Hindlimb muscle (tissue), 1 donor: ENCODE results near the gene SDHB. TPM values are rescaled to one million over a fixed set of nuclear protein-coding genes. Genes with fewer than 3 reads are reported as not detected.

ENCODE experiments used
- DNase-seq: peaks from one replicate; pipeline ENCODE4 v3.0.0-alpha.2; 2013
- polyA plus RNA-seq: library from polyadenylated mRNA; unstranded; fragments of 120-200 nt; gene quantifications from one replicate; pipeline ENCODE4 v1.2.1, GENCODE V29; 2013; ENCODE audit not compliant: insufficient read length

SDHB gene
- polyA plus RNA-seq, 1 donor, result 105 TPM

DNA sequence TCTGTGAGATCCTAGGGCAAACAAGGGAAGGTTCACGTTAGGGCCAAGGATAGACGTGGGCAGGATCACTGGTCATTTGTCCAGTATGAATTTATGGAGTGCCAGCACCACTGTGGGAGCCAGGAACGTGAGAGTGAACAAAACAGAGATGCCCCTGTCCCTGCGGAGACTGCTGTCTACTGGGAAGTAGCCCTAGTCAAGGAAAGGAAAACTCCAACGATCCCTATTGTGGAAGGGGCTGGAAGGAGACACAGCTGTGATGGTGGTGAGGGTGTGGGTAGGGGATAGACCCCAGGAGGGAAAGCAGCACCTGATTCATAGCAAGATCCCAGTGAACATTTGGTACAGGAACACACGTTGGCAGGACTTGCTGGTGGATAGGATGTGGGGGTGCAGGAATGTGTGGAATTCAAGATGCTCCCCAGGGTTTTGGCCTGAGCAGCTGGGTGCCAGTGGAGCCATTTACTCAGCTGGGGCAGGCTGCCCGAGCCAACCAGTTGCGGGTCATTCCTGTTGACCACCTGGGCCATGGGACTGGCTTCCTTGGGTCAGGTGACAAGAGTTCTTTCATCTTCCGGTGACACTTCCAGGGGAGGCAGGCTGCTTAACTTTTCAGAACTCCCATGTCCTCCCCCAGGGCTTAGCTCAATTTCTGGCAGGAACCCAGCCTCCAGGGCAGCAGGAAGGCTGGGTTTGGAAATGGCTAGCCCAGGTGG is 40.9 kb downstream of the SDHB start:
- DNase-seq, result no peak

DNA sequence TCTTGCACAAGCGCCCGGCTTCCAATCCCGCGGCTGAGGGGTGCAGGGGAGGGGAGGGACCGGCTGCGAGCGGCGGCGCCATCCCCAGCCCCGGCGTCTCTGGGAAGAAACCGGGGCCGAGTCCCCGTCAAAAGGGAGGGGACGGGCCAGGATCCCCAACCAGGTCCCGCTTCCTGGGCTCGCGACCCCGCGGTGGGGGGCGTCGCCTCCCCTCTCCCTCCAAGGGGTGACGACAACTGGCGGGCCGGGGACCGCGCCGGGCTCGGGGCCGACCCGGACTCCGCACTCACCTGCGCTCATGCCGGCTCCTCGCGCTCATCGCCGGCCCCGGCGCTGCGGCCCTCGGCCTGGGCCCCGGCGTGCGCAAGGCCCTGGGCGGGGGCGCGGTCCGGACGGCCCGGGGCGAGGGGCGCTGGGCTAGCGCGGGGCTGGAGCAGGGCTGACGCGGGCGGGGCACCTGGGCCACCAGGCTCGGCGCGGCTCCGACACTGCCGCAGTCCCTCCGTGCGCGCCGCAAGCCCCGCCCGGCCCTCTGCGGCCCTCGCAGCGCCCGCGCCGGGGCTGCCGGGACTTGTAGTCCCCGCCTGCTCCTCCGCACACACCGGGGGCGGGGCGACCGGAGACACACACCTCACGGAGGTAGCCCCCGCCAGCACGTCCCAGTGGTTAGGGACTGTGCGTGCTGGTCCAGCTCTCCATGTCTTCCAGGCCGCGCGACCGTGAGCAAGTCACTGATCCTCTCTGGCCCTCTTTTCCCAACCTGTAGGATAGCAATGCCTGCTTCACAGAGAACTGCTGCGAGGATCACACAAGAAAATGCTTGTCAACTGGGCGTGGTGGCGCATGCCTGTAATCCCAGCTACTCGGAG is 42.2 kb downstream of the SDHB start, which contains the start of gene ATP13A2:
ATP13A2 (minus strand) TSS at position 490 of the 869 bp plus-strand sequence; CDS start at position 300, 190 bp downstream.
- DNase-seq, result peak; percentile 81

DNA sequence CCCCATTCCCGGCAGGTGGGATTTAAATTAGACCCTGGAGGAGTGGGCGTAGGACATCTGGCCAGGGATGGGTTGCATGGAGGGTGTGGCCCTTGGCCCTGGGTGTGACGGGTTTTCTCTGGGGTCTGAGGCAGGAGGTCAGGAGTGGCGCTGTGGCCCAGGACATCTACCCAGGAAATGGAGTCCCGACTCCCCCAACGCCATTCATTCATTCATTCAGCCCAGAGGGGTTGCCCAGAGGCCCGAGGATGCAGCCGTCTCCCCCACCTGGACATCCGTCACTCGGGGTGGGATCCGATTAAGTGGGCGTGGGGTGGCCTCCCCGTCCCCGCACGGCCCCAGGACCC is 42.8 kb downstream of the SDHB start:
- DNase-seq, result no peak

DNA sequence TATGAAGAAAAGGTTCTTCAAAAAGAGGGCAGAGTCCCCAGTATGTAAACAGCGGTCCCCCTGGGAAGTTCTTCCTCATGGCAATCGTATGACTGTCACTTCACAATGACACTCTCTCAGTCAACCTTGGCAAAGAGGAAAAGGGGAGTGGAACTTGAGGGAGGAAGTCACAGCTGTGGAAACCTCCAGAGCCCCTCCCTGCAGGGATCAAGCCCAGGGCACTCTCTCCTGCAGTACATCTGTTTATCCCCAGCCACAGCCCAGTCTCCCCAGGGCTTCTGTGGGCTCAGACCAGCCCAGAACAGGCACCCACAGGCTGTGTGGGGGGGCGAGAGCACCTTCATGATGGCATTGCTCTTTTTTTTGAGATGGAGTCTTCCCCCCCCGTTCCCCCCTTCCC is 44.1 kb downstream of the SDHB start:
- DNase-seq, result no peak

DNA sequence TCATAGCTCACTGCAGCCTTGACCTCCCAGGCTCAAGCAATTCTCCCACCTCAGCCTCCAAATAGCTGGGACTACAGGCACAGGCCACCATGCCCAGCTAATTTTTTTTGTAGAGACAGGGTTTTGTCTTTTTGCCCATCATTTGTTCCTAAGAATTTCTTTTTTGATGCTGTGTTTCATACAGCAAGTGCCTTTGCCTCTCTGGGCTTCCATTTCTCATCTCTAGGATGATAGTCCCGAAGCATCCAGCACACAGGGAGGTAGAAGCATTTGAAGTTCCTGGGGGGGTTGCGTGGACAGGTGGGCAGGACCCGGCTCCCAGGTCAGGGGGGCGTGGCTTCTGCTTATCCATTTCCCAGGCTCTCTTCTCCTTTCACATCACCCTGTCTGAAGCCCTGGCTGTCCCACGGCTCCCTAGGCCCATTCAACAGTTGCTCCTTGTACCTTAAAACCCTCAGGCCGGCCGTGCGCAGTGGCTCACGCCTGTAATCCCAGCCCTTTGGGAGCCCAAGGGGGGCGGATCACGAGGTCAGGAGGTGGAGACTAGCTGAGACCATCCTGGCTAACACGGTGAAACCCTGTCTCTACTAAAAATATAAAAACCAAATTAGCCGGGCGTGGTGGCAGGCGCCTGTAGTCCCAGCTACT is 45.5 kb downstream of the SDHB start:
- DNase-seq, result no peak

DNA sequence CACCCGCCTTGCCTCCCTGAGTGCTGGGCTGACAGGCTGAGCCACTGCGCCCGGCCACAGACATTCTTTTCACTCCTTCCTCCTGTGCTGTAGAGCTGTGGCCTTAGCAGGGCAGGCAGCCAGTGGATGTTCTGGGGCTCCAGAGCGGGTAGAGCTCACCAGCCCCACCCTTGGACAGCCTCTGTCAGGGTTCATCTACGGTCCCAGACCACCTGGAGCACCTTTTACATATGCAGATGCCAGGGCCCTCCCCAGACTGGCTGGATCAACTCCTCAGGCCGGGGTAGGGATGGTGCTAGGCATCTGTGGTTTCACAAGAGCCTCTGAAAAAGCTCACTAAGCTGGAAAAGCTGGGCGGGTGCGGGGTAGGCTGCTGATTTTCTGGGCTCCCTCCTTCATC is 46.7 kb downstream of the SDHB start:
- DNase-seq, result no peak

DNA sequence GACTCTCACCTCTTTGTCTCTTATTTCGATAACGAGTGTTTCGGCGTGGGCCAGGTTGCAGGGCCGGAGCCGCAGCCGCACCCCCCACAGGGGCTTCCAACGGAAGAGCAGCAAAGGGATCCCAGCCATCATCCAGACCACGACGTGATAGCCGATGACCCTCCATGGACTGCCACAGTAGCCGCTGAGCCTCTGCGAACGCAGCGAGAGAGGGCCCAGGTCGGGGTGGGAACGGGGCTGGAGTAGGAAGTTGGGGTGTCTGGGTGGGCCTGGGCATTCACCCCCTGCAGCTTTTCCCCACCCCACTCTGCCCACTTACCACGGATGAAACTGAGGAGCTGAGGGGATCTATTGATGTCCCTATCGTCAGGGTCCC is 48.5 kb downstream of the SDHB start:
- DNase-seq, result no peak

DNA sequence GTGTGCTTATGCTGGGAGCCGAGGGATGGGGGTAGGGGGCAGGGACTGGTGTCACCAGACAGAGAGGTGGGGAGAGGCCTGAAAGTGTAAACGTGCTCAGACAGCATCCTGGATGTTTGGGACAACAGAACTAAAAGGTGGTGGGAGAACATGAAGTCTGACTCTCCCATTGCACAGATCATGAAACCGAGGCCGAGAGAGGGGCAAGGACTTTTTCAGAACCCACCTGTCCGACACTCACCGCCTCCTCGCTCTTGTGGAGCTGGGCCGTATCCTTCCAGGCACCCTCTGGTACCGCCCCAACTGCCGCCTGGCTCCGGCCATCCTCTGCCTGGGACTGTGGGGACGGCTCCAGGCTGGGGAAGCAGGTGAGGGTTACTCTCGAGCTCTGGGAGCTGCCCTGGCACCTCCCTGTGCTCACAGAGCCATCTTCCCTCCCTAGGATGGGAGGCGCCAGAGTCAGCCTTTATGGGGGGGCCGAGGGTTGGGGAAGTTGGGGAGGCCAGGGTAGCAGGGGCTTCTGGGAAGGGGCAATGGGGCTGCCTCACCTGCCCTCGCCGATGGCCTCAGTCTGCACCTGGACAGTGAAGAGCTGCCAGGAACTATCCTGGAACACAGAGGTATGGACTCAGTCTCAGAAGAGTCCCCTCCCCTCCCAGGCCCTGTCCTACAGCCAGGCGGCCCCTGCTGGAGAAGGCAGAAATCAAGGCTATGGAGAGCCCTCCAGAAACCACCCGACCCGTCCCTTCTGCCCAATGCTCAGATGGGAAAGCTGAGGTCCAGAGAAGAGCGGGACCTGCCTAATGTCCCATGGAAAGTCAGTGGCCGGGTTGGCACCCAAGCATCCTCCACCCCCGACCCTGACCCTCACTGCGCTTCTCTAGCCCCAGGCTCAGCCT is 49.1 kb downstream of the SDHB start:
- no peak for DNase-seq

DNA sequence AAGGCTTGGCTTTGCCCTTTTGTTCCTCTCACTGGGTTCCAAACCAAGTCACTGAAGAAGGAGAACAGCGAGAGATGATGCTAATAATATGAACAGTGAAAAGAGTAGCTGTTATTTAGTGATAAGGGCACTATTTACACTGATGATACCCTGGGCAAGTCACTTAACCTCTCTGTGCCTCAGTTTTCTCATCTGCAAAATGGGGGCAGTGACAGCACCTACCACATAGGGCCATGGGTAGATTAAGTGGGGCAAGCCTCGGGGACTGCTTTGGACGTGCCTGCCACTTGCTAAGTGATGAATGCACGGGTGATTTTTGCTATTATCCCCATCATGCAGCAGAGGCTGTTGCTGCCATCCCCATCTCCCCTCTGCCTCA is 51.3 kb downstream of the SDHB start:
- no peak for DNase-seq

DNA sequence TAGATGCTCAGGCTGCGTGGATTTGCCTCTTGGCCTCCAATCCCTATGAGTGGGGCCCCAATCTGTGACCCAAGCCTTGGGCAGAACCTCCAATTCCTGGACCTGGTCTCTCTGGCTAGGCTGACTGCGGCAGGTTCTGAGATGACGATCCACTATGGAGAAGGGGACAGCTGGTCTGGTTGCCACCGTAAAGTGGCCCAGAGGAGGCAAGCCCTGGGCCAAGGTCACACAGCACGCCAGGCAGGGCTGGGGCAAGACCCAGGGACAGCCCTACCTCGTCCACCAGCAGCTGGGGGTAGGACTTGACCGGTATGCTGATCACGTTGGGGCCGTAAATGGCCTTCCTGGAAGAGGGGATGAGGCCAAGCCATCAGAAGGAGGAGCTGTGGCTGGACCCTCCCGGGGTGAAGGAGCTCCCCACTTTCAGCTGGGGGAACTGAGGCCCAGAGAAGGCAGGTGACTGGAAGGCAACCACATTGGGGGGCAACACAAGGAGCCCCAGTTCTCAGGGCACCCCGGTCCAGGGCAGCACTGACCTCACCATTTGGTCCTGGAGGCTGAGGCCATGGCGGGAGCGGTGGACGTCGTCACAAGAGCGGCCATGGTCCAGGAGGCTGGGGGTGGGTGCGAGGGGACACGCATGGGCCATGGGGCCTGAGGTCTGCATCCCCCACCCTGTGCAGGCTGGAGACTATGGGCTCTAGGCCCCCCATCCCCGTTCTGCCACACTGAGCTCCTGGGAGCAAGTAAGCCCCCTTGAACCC is 51.9 kb downstream of the SDHB start:
- DNase-seq, result no peak

DNA sequence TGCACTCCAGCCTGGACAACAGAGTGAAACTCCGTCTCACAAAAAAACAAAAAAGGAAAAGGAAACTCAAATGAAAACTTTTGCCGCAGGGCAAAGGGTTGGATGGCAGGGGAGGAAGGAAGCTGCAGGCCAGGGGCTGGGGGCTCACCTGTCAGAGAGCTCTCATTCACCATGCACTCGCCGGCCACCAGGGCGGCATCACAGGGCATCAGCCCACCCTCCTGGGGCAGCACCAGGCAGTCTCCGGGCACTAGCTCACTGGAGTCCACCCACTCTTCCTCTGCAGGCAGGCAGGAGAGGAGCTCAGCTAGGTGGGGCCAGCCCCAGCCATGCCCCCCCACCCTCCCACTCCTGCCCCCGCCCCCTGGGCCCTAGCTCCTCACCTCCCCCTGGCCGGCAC is 54.0 kb downstream of the SDHB start:
- DNase-seq, result no peak

DNA sequence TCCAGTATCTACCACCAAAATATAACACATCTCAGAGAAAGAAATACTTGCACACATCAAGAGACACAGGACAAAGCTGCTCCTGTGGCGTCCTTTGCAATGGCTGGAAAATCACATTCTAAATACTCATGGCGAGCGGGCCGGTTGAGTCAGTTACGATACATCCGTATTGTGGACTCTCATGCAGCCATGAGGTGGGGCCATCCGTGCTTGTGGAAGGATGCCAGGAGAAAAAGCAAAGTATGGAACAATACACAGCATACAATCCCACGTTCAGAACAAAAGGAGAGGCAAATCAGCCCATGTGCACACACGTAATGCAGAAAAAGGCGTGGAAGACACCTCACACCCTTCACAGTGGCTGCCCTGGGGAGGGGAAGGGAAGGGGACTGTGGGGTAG is 55.2 kb downstream of the SDHB start:
- no peak for DNase-seq

DNA sequence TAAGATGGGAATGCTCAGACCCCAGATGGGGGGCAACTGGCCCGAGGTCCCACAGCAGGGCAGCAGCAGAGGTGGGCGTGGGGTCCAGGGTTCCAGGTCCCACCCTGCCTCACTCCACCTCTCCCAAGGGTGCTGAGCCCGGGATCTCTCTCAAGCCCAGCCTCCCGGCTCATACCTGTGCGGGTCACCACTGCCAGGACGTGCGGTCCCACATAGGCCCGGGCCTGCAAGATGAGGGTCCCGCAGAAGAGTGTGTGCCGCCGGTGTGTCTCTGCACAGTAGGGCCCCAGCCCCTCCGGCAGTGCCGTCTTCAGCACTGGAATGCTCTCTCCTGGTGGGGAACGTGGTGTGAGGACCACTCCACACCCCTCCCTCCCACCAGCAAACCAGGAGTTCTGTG is 57.0 kb downstream of the SDHB start:
- DNase-seq, result no peak

DNA sequence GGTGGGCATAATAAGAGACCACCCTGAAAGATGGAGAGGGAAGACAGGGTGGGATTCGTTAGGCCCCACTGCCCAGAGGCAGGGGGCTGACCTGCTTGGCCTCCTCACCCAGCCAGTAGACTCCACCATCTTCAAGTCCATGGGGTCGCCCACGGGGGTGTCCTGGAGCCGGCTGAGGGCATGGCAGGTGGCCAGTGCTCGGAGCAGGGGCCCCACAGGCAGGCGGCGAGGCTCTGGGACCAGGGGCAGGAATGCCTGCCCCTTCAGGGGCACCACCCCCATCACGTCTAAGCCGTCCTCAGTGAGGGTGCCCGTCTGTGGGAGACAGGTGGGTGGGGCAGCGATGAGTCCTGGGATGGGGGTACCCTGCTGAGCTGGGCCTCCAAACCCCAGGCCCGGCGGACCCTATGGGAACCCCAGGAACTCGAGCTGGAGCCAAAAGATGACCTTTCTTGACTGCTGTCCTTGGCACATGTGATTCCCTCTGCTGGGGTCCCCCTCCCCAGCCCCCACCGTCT is 60.3 kb downstream of the SDHB start:
- no peak for DNase-seq

DNA sequence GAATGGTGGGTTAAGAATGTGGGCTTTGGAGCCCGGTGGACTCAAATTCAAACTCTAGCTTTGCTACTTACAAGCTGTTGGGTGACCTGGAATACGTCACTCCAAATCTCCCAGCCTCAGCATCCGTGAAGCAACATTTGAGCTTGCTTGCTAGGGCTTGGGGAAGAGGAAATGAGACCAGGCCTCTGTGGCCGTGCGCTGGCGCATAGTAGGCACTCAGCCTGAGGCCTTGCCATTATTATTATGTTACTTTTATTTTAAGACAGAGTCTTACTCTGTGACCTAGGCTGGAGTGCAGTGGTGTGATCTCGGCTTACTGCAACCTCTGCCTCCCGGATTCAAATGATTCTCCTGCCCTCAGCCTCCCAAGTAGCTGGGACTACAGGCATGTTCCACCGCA is 61.2 kb downstream of the SDHB start:
- no peak for DNase-seq

DNA sequence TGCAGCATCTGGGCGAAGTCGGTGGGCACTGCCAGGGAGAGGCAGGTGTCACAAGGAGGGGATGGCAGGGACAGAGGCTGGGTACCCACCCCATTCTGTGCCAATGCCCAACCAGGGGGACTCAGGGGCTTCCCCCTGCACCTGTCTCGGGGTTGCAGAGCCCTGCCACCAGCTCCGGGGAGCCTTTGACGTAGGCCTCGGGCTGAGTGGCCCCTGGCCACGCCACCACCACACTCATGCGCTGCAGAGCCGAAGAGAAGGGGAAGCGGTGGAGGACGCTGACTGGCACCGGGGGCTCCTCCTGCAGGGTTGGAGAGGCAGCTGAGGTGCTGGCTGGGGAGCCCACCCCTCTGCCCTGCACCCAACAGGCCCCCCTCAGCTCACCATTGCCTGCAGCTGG is 61.7 kb downstream of the SDHB start:
- no peak for DNase-seq

DNA sequence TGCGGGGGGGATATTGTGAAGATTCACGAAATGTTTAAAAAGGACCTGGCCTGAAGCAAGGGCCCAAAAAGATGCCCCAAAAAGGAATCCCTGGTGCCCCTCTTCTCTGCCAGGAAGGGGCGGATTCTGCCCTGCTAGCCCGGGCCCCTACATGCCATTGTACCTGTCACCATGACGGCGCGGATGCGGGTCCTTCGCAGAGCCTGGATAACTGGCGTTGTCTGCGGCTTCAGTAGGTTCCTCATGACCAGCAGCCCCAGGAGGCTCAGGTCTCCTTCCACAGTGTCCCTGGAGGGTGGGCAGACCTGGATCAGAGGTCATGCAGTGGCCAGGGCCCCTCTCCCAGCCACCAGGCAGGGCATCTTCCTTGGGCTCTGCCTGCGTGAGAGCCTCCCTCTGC is 62.3 kb downstream of the SDHB start:
- no peak for DNase-seq

DNA sequence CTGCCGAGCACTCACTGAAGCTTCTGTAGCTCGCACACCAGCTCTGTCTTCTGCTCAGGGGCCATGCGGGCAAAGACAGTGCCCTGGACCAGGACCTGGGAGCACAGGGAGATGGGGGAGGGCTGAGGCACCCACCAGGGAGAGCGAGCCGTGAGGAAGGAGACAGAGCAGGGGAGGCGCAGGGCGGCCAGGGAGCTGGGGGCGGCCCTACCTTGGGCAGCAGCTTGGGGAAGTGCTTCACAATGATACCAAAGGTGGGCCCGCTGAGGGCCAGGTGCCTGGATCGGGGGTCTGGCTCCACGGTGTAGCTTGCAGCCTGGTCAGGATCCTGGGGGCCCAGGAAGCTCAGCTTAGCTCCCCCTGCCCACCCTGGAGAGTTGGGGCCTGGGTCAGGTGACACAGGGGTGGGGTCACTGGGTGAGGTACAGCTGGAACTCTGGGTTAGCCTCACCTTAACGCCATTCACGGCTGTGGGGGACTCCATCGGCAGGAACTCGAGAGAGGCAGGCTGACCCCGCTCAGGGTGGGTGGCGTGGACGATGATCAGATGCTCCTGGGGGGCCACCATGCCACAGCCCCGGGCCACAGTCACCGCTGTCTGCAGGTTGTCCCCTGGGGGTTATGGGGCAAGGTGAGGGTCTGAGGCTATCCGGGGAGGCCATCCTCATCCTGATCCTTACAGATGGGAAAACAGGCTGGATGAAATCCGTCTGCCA is 64.0 kb downstream of the SDHB start:
- no peak for DNase-seq

DNA sequence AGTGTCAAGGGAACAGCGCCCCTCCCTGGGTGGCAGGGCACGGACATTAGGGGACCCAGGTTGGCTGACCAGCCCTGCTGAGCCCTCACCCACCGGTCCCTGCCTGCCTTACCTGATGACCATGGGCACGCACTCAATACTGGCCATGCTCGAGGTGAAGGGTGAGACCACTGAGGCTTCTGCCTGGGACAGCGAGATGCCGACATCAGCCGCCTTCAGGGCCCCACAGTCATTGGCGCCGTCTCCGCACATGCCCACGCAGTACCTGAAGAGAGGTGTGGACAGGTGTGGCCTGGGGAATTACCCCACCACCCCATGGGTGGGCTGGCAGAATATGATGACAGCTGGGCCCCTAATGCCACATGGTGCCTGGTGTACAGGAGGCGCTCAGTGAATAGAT is 65.6 kb downstream of the SDHB start:
- DNase-seq, result no peak

DNA sequence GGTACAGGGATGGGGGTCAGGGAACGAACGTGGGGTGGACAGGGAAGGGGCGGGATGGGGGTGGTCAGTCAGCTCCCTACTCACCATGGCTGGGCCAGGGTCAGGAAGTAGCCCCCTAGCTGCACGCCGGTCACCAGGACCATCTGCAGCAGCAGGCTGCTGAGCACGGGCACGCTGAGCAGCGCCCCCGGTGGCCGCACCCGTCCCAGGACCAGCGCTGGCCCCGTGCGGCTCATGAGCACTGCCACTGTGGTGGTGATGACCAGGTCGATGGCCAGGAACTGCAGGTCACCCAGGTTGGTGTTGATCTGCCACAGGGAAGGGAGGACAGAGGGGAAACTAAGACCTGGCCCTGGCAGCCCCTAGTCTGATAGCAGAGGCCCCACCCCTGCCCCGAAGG is 66.9 kb downstream of the SDHB start:
- DNase-seq, result no peak

DNA sequence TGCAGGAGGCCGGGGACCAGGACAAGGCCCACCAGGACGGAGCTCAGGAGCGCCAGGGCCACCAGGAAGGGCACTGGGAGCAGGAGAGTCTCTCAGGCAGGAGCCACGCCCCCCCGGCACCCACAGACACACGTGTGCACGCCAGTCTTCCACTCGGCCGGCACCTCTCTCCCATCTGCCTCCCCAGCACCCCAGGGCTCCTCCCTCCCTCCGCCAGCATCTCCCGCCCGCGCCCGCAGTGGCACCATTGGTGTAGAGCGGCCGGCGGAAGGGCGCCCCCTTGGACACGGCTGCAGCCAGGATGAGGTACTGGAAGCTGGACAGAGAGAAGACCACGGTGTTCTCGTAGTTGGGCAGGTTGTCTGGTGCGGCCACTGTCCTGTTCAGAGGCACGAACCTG is 67.3 kb downstream of the SDHB start:
- DNase-seq, result no peak
